Fibroblast of lung (primary cell): ENCODE data around the gene SPEF2.

Source experiments
- CTCF ChIP-seq, 2 donors: IDR thresholded peaks in 1 of 2; conservative IDR thresholded peaks in 1 of 2; 1 replicate in 1 of 2; 2 replicates in 1 of 2; pipeline ENCODE4 v1.5.1; 2011 to 2012; ENCODE audit warnings: low read length in 2 of 2, control low read depth in 1 of 2, inconsistent platforms in 1 of 2, low read depth in 1 of 2, mild to moderate bottlenecking in 1 of 2
- EZH2 ChIP-seq: IDR thresholded peaks from 2 replicates; pipeline ENCODE4 v1.5.1; 2012; ENCODE audit warnings: low read length, control low read depth, mild to moderate bottlenecking; ENCODE audit errors: missing control alignments

- TF ChIP-seq CTCF (conservative IDR thresholded peaks at IDR 0.05 in 1 of 2, IDR thresholded peaks at IDR 0.05 in 1 of 2; ENCODE audit: low read depth in 1 of 2, low read length in 2 of 2) (no peak), EZH2 (no peak)
These were observed 218.4 kb downstream of the SPEF2 start for GRCh38 chr5:35835796-35836742.
